Effector memory CD8-positive, alpha-beta T cell (primary cell): ENCODE data around the gene SPNS2.

ENCODE experiments used
- ATAC-seq: fragments of 150-1000 bp; cut with Tn5 transposase; replicated peaks from 2 replicates; pipeline ENCODE4 v1.10.0; 2021; ENCODE audit warnings: mild to moderate bottlenecking, moderate library complexity
- DNase-seq, 3 experiments: peaks; one replicate each; pipeline ENCODE4 v3.0.0; 2021
- H3K27ac Mint-ChIP-seq, 2 donors: one replicate each; pipeline ENCODE4 v1.8.0; 2022; ENCODE audit warnings: mild to moderate bottlenecking in 2 of 2, mixed read lengths in 2 of 2, moderate library complexity in 2 of 2
- H3K27me3 Mint-ChIP-seq, 2 donors: one replicate each; pipeline ENCODE4 v1.8.0; 2022; ENCODE audit warnings: mixed read lengths in 2 of 2
- H3K36me3 Mint-ChIP-seq: one replicate; pipeline ENCODE4 v1.8.0; 2022; ENCODE audit warnings: mild to moderate bottlenecking, moderate library complexity, mixed read lengths; ENCODE audit not compliant: insufficient read depth
- H3K4me1 Mint-ChIP-seq, 2 donors: one replicate each; pipeline ENCODE4 v1.8.0; 2022; ENCODE audit warnings: low read depth in 2 of 2, mixed read lengths in 2 of 2
- H3K4me3 Mint-ChIP-seq, 2 donors: one replicate each; pipeline ENCODE4 v1.8.0; 2022; ENCODE audit warnings: mild to moderate bottlenecking in 2 of 2, mixed read lengths in 2 of 2, moderate library complexity in 2 of 2
- H3K9me3 Mint-ChIP-seq, 2 donors: one replicate each; pipeline ENCODE4 v1.8.0; 2022; ENCODE audit warnings: mixed read lengths in 2 of 2

Gene SPNS2

GRCh38 chr17:4513113-4514032 lies 14.7 kb downstream of the SPNS2 start:
- no peaks in the 10 kb centered on the region for H3K9me3 Mint-ChIP-seq
- H3K27ac Mint-ChIP-seq: no peak overlapping the region
- no peak for DNase-seq
- no peaks in the 10 kb centered on the region for H3K36me3 Mint-ChIP-seq
- no peak overlapping the region for H3K4me3 Mint-ChIP-seq
- peaks cover 0 to 13% of the 10 kb centered on the region in 2 donors for H3K27me3 Mint-ChIP-seq
- H3K4me1 Mint-ChIP-seq: peaks cover 22 to 26% of the 10 kb centered on the region in 2 donors
- ATAC-seq: no peak

GRCh38 chr17:4514206-4514605 lies 15.5 kb downstream of the SPNS2 start:
- Mint-ChIP-seq H3K9me3 (no peaks in the 10 kb centered on the region), H3K27me3 (peaks cover 0 to 6% of the 10 kb centered on the region in 2 donors), H3K27ac (no peak overlapping the region), H3K4me3 (no peak overlapping the region), H3K36me3 (no peaks in the 10 kb centered on the region), H3K4me1 (peaks cover 15 to 18% of the 10 kb centered on the region in 2 donors)
- no peak for ATAC-seq
- DNase-seq: no peak

- Mint-ChIP-seq H3K27ac (no peak overlapping the region), H3K27me3 (peaks cover 0 to under 1% of the 10 kb centered on the region in 2 donors), H3K36me3 (no peaks in the 10 kb centered on the region), H3K4me3 (no peak overlapping the region), H3K4me1 (peaks cover 10 to 12% of the 10 kb centered on the region in 2 donors), H3K9me3 (no peaks in the 10 kb centered on the region)
- no peak for ATAC-seq
- no peak for DNase-seq
Measured at GRCh38 chr17:4514779-4515178, 16.1 kb downstream of the SPNS2 start.

GRCh38 chr17:4515501-4515900 lies 16.8 kb downstream of the SPNS2 start:
- no peaks in the 10 kb centered on the region for H3K27me3 Mint-ChIP-seq
- no peaks in the 10 kb centered on the region for H3K36me3 Mint-ChIP-seq
- no peaks in the 10 kb centered on the region for H3K9me3 Mint-ChIP-seq
- H3K4me3 Mint-ChIP-seq: no peak overlapping the region
- no peak for DNase-seq
- peaks cover 9 to 12% of the 10 kb centered on the region in 2 donors for H3K4me1 Mint-ChIP-seq
- H3K27ac Mint-ChIP-seq: no peak overlapping the region
- no peak for ATAC-seq

GRCh38 chr17:4516735-4517134 lies 18.1 kb downstream of the SPNS2 start:
- no peak for DNase-seq
- Mint-ChIP-seq H3K4me1 (peaks cover 2 to 4% of the 10 kb centered on the region in 2 donors), H3K4me3 (no peak overlapping the region)

GRCh38 chr17:4518901-4519300 lies 20.2 kb downstream of the SPNS2 start:
- Mint-ChIP-seq H3K27ac (peak overlapping the region in 1 of 2 donors; percentile 61), H3K27me3 (no peaks in the 10 kb centered on the region), H3K9me3 (no peaks in the 10 kb centered on the region), H3K4me1 (peaks cover 0 to 2% of the 10 kb centered on the region in 2 donors), H3K4me3 (peak overlapping the region in 1 of 2 donors; percentile 19), H3K36me3 (no peaks in the 10 kb centered on the region)
- ATAC-seq (no peak), DNase-seq (no peak)

More at GRCh38 chr17:4516735-4517134, 18.1 kb downstream of the SPNS2 start:
- H3K9me3 Mint-ChIP-seq: no peaks in the 10 kb centered on the region
- H3K27ac Mint-ChIP-seq: no peak overlapping the region
- no peaks in the 10 kb centered on the region for H3K27me3 Mint-ChIP-seq
- no peak for ATAC-seq
- no peaks in the 10 kb centered on the region for H3K36me3 Mint-ChIP-seq

- Mint-ChIP-seq H3K36me3 (no peaks in the 10 kb centered on the region), H3K4me3 (no peak overlapping the region), H3K4me1 (peaks cover 0 to 2% of the 10 kb centered on the region in 2 donors), H3K9me3 (no peaks in the 10 kb centered on the region), H3K27ac (peak overlapping the region in 1 of 2 donors; percentile 61), H3K27me3 (no peaks in the 10 kb centered on the region)
- no peak for ATAC-seq
- DNase-seq: no peak
Measured at GRCh38 chr17:4519361-4519788, 20.7 kb downstream of the SPNS2 start.

GRCh38 chr17:4520060-4520893 lies 21.6 kb downstream of the SPNS2 start:
- Mint-ChIP-seq H3K27ac (peak overlapping the region in 1 of 2 donors; percentile 67), H3K36me3 (no peaks in the 10 kb centered on the region), H3K27me3 (no peaks in the 10 kb centered on the region), H3K4me3 (no peak overlapping the region), H3K4me1 (peaks cover 0 to 2% of the 10 kb centered on the region in 2 donors), H3K9me3 (no peaks in the 10 kb centered on the region)
- DNase-seq (no peak), ATAC-seq (no peak)

- no peak overlapping the region for H3K4me3 Mint-ChIP-seq
- H3K27me3 Mint-ChIP-seq: no peaks in the 10 kb centered on the region
- peaks cover 0 to 2% of the 10 kb centered on the region in 2 donors for H3K4me1 Mint-ChIP-seq
- H3K27ac Mint-ChIP-seq: peak overlapping the region in 1 of 2 donors; percentile 67
- DNase-seq (no peak), ATAC-seq (no peak)
- no peaks in the 10 kb centered on the region for H3K36me3 Mint-ChIP-seq
- no peaks in the 10 kb centered on the region for H3K9me3 Mint-ChIP-seq
Measured at GRCh38 chr17:4520894-4521600, 22.4 kb downstream of the SPNS2 start.

GRCh38 chr17:4522661-4523060 lies 24.0 kb downstream of the SPNS2 start:
- Mint-ChIP-seq H3K4me3 (no peak overlapping the region), H3K27me3 (no peaks in the 10 kb centered on the region), H3K9me3 (no peaks in the 10 kb centered on the region), H3K4me1 (peaks cover 0 to 2% of the 10 kb centered on the region in 2 donors), H3K36me3 (no peaks in the 10 kb centered on the region), H3K27ac (no peak overlapping the region)
- ATAC-seq (no peak), DNase-seq (no peak)

- Mint-ChIP-seq H3K27me3 (no peaks in the 10 kb centered on the region), H3K4me3 (no peak overlapping the region), H3K9me3 (no peaks in the 10 kb centered on the region), H3K4me1 (peaks cover 0 to under 1% of the 10 kb centered on the region in 2 donors), H3K36me3 (no peaks in the 10 kb centered on the region), H3K27ac (no peak overlapping the region)
- no peak for DNase-seq
- no peak for ATAC-seq
Measured at GRCh38 chr17:4523946-4524345, 25.3 kb downstream of the SPNS2 start.

GRCh38 chr17:4525691-4526397 lies 27.2 kb downstream of the SPNS2 start:
- no peaks in the 10 kb centered on the region for H3K4me1 Mint-ChIP-seq
- H3K4me3 Mint-ChIP-seq: no peak overlapping the region
- no peaks in the 10 kb centered on the region for H3K9me3 Mint-ChIP-seq
- no peak overlapping the region for H3K27ac Mint-ChIP-seq
- DNase-seq (no peak), ATAC-seq (no peak)
- no peaks in the 10 kb centered on the region for H3K27me3 Mint-ChIP-seq
- H3K36me3 Mint-ChIP-seq: peaks cover 3% of the 10 kb centered on the region
